ENCODE results near the gene NEUROD6.

NEUROD6 gene

GRCh38 chr7:31302356-31302755, 38.2 kb downstream of the NEUROD6 start:
- no peak for TF ChIP-seq CTCF (IDR thresholded peaks at IDR 0.05)

GRCh38 chr7:31299336-31299735, 41.2 kb downstream of the NEUROD6 start:
- TF ChIP-seq CTCF (IDR thresholded peaks at IDR 0.05), result no peak

GRCh38 chr7:31290601-31291000, 49.9 kb downstream of the NEUROD6 start:
- TF ChIP-seq CTCF (IDR thresholded peaks at IDR 0.05), result no peak

Data from LNCAP (cell line).